ENCODE measurements around the gene SRSF4.
"Not testable (repeated sequence)": the region's sequence is repeated elsewhere in the genome, so short reads cannot be mapped to it uniquely, and the experiment has no call there.

The SRSF4 gene

GRCh38 chr1:29181413-29182225 is at the start of gene SRSF4:
Gene SRSF4, minus strand, starts transcription at chr1:29181900. Its CDS starts 148 bp downstream, at chr1:29181752.
- peak; percentile 97 for DNase-seq (ENCODE audit: low spot score)

- peak; percentile 88 for DNase-seq (ENCODE audit: low spot score)
These were observed 49.1 kb upstream of the SRSF4 start, which contains the start of gene MECR for GRCh38 chr1:29230553-29231378. Gene MECR, minus strand, starts transcription at chr1:29230934. Its CDS starts 28 bp downstream, at chr1:29230906.

GRCh38 chr1:29230204-29230552 is 48.5 kb upstream of the SRSF4 start:
- DNase-seq (ENCODE audit: low spot score), result no peak

DNA sequence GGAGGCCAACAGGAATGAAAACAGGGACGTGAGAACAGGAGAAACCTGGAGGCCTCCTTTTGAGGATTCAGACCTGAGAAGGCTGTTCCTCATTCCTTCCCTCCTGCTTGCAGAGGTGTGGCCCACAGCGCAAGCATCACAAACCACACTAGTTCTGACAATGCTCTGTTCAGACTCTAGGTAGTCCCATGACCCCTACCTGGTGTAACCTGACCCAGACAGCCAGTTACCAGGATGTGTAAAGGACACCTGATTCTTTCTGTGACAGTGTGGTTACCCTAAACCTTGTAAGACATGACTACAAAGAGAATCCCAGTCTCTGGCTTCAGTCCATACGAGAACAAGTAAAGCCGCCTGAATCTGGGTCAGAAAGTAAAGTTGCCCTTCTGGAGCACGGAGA is 45.8 kb upstream of the SRSF4 start:
- DNase-seq (ENCODE audit: low spot score), result peak; percentile 72

DNA sequence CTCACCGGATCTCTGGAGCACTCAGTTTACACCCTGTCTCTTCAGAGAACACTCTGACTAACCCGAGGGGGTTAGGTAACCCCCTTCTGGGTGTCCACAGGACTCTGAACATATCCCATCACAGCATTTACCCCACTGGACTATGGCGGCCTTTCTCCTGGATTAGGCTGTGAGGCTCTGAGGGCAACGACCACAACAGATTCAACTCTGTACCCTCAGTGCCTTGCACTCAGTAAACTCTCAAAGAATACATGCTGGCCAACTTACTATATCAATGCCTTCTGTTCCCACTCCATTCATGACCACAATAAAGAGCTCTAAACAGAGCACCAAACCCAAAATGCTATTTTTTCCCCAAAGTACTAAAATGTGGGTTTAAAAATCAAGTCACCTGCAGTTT is 43.7 kb upstream of the SRSF4 start:
- no peak for DNase-seq (ENCODE audit: low spot score)

- DNase-seq (ENCODE audit: low spot score), result no peak
These were observed 42.7 kb upstream of the SRSF4 start for GRCh38 chr1:29224356-29224837.

- no peak for DNase-seq (ENCODE audit: low spot score)
These were observed 41.8 kb upstream of the SRSF4 start for GRCh38 chr1:29223521-29223920.

DNA sequence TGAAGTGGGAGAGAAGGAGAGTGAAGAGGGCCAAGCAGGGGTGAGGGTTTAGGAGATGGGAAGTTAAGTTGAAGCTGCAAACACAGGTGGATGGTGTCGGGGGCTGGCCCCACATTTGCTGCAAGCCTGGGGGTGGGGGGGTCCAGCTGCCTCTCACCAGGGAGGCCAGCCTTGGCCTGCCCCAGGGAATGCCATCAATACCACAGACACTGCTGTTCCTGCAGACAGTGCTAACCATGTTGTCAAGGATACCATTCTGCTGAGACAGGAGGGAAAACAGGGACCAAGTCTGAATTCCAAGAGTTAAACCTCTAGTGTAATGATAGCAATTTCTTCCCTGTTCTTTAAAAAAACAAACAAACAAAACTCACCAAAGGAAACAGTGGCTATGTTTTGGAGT is 41.0 kb upstream of the SRSF4 start:
- DNase-seq (ENCODE audit: low spot score), result no peak

DNA sequence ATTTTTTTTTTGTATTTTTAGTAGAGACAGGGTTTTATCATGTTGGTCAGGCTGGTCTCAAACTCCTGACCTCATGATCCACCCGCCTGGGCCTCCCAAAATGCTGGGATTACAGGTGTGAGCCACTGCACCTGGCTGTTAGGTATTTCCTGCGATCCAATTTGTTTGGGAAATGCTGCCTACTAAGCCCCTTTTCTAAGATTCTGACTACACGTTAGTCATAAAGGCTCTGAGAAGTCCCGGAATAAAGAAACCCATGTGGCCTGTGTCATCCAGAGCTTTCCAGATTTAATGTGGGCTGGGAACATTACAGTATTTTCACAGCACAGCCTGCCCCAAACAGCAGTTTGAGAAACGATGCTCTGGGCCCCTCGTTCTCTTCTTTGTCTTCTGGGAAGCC is 40.6 kb upstream of the SRSF4 start:
- DNase-seq (ENCODE audit: low spot score), result not testable (repeated sequence)

DNA sequence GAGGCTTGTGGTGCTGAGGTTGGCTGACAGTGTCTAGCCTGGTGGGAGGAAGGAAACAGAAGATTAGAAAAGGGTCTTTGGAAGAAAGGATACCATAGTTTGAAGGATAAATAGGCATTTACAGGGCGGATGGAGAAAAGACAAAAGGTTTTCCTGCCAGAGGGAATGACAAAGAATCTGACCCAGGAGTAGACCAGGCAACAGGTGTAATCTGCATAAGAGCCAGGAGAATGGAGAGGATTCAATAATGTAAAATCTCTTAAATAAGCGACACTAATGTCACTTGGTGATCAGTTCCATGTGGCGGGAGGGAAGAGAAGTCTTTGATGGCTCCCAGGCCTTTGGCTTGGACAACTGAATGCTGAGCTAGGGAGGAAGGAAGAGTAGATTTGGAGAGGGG is 39.6 kb upstream of the SRSF4 start:
- no peak for DNase-seq (ENCODE audit: low spot score)

DNA sequence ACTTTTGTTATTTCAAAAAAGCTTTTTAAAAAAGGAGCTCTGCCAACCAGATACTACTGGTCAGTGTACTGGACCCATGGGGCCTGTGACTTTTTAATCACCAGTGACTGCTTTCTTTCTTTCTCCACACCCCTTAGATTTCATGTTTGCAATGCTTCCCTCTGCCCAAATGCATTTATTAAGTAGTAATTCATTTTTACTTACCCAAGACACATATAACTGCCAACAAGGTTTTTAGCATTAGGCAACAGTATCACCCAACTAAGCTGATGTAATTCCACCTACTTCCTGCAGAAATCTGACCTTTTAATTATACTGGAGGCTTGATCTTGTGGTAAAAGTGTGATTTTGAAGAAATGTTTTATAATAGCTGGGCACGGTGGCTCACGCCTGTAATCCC is 36.5 kb upstream of the SRSF4 start:
- DNase-seq (ENCODE audit: low spot score), result no peak

GRCh38 chr1:29217633-29218032 is 35.9 kb upstream of the SRSF4 start:
- DNase-seq (ENCODE audit: low spot score), result no peak

DNA sequence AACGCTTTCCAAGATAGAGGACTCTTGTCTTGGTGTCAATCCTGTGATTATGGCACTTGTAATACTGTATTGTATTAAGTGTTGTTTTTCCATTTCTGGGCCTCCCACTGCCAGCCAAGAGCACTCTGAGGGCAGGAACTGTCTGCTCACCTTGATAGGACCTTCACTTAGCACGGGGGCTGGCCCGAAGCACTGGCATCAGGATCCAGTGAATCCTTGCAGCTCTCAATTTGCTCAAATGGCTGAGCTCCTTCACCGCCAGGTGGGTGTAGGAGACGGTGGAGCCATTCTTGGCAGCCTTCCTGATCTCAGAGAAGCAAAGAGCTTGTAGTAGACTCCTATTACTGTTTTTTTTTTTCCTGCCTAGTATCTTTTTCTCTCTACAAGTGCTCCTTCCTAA is 31.4 kb upstream of the SRSF4 start:
- DNase-seq (ENCODE audit: low spot score), result no peak

DNA sequence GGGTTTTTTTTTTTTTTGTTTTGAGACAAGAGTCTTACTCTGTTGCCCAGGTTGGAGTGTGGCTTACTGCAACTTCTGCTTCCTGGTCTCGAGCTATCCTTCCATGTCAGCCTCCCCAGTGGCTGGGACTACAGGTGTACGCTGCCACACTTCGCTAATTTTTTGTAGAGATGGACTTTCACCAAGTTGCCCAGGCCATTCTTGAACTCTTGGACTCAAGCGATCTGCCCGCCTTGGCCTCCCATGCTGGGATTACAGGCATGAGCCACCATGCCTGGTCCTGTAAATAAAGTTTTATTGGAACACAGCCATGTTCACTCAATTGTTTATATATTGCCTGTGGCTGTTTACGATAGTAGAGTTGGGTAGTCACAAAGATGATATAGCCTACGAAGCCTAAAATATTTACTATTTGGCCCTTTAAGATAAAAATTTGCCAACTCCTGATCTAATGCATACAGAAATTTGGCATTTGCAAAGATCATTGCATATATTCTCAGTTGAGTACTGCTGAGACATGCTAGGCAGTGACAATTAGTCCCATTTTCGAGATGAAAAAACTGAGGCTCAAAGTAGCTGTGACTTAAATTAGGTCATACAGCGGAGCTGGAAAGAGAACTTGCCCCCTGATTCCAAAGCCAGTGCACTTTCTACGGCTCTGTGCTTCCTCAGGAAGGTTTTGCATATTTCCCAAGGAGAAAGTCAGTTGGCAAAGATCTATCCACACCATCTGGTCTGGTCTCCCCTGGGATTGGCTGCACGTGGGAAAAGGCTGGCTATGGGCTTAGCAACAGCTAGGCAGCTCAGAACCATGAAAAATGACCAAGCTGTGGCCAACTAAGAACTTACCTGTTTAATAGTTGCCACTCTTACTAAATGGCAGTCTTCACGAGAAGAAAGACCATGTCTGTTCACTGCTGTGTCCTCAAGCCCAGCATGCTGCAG is 29.7 kb upstream of the SRSF4 start:
- DNase-seq (ENCODE audit: low spot score), result no peak

GRCh38 chr1:29210278-29211085 is 28.8 kb upstream of the SRSF4 start:
- no peak for DNase-seq (ENCODE audit: low spot score)

DNA sequence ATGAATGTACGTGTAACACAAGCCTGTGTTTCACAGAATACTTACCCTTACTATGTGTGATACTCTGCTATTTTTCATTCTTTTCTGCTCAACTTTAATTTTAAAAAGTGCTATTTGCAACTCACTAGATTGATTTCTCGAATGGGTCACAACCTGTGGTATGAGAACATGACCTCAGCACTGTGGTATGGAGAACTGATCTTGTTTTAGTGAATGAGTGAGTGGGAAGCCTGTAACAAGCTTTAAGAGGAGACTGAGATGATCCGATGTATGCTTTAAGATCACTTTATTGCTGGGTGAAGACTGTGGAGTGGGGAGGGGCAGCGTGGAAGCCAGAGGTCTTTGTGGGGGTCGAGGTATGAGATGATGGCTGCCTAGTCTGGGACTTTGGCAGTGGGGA is 27.5 kb upstream of the SRSF4 start:
- no peak for DNase-seq (ENCODE audit: low spot score)

DNA sequence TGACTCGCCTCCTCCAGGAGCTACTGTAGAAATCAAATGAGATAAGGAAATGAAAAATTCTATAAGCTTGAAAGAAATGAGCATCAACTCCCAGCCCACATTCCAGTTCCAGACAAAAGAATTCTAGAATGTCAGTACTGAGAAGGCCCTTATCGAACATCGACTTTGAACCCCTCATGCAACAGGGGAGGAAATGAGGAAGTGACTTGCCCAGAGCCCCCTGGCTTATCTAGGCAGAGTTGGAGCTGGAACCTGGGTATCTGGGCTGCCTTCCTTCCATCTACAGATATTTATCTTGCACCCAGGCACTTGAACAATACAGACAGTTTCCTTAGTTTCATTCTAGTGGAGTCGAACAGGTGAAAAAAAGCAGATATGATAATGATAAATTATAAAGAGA is 26.7 kb upstream of the SRSF4 start:
- DNase-seq (ENCODE audit: low spot score), result no peak

GRCh38 chr1:29202584-29203340 is 21.1 kb upstream of the SRSF4 start:
- peak; percentile 89 for DNase-seq (ENCODE audit: low spot score)

DNA sequence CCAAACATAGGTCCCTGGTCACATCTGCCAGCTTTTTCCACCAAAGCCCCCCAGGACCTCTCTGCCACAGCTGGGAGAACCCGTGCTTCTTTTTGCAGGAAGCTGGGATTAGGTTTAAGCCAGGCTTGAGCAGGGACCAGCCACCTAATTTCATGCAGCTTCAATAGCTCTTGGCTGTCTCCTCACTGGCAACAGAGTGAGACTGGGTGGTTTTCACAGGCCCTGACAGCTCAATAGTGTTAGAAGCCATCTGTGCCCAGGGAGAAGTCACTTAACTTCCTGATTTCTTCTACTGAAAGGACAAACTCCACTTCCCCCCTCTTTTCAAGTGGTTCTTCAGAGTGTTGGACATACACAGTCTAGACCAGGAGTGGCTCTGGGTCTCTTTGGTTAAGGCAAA is 20.4 kb upstream of the SRSF4 start:
- DNase-seq (ENCODE audit: low spot score), result no peak

DNA sequence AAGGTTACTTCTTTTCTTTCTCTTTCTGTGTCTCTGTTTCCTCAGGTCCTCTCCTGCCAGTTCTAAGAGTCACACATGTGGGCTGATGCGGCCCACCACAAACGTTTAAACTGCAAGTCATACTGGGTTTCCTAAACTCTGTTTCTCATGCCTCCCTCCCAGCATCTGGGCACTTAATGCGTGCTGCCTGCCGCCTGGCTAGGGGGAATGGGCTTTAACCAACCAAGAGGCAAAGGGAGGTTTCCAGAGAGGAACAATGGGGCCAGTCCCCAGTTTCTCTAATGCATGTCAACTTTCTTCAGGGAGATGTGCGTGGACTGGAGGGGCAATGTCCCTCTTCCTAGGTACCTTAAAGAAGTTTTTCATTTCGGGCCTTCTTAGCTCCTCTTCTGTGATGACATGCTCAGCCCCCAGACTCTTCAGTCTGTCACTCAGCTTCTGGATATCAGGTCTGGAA is 19.9 kb upstream of the SRSF4 start:
- no peak for DNase-seq (ENCODE audit: low spot score)

Measured in SW480 (cell line).